NCI-H2081 treated with DMSO at 0.1 percent for 48 hours (cell line): Measurements from ENCODE around the gene CDH23.

Source experiments
- DNase-seq: peaks from one replicate; lab custom pipeline; 2025; lab: John Stamatoyannopoulos, UW

Gene CDH23

GRCh38 chr10:71516890-71517289 is 120.2 kb downstream of the CDH23 start:
- DNase-seq, result no peak

- no peak for DNase-seq
Measured at GRCh38 chr10:71517298-71518169, 120.8 kb downstream of the CDH23 start.

GRCh38 chr10:71520042-71520441 is 123.3 kb downstream of the CDH23 start:
- no peak for DNase-seq

GRCh38 chr10:71521504-71522441 is 125.1 kb downstream of the CDH23 start:
- no peak for DNase-seq

- DNase-seq, result no peak
Measured at GRCh38 chr10:71522442-71523144, 125.9 kb downstream of the CDH23 start.

GRCh38 chr10:71523756-71524155 is 127.0 kb downstream of the CDH23 start:
- DNase-seq, result no peak

GRCh38 chr10:71525092-71525491 is 128.4 kb downstream of the CDH23 start:
- DNase-seq, result no peak

GRCh38 chr10:71525721-71526120 is 129.0 kb downstream of the CDH23 start:
- DNase-seq, result no peak

- no peak for DNase-seq
Measured at GRCh38 chr10:71526653-71527052, 129.9 kb downstream of the CDH23 start.

- DNase-seq, result no peak
Measured at GRCh38 chr10:71527135-71527534, 130.4 kb downstream of the CDH23 start.

- DNase-seq, result no peak
Measured at GRCh38 chr10:71528371-71529206, 131.9 kb downstream of the CDH23 start.

GRCh38 chr10:71529207-71529827 is 132.6 kb downstream of the CDH23 start:
- DNase-seq, result no peak

- DNase-seq, result no peak
Measured at GRCh38 chr10:71530781-71531180, 134.1 kb downstream of the CDH23 start.

GRCh38 chr10:71531485-71532446 is 135.0 kb downstream of the CDH23 start:
- no peak for DNase-seq

- no peak for DNase-seq
Measured at GRCh38 chr10:71532878-71533277, 136.2 kb downstream of the CDH23 start.

- no peak for DNase-seq
Measured at GRCh38 chr10:71533936-71534335, 137.2 kb downstream of the CDH23 start.

- no peak for DNase-seq
Measured at GRCh38 chr10:71534568-71535194, 138.0 kb downstream of the CDH23 start.

GRCh38 chr10:71536332-71536731 is 139.6 kb downstream of the CDH23 start:
- DNase-seq, result no peak

GRCh38 chr10:71537125-71537524 is 140.4 kb downstream of the CDH23 start:
- DNase-seq, result no peak
